Mucosa of rectum (tissue), 2 donors: ENCODE measurements around the gene HEG1.

Source experiments
- H3K27ac ChIP-seq, 2 donors: one replicate each; pipeline ENCODE4 v1.7.0; 2013; ENCODE audit warnings: inconsistent platforms in 2 of 2, low read depth in 2 of 2, low read length in 2 of 2
- H3K27me3 ChIP-seq, 2 donors: one replicate each; pipeline ENCODE4 v1.7.0; 2013; ENCODE audit warnings: low read length in 2 of 2; ENCODE audit not compliant: control insufficient read depth in 2 of 2, insufficient read depth in 2 of 2
- H3K36me3 ChIP-seq, 2 donors: one replicate each; pipeline ENCODE4 v1.7.0; 2013; ENCODE audit warnings: low read length in 2 of 2; ENCODE audit not compliant: control insufficient read depth in 2 of 2, insufficient read depth in 2 of 2
- H3K4me1 ChIP-seq, 2 donors: one replicate each; pipeline ENCODE4 v1.7.0; 2013; ENCODE audit warnings: low read length in 2 of 2, mild to moderate bottlenecking in 1 of 2; ENCODE audit not compliant: control insufficient read depth in 2 of 2, insufficient read depth in 2 of 2
- H3K4me3 ChIP-seq, 2 donors: one replicate each; pipeline ENCODE4 v1.7.0; 2013; ENCODE audit warnings: low read length in 2 of 2
- H3K9ac ChIP-seq, 2 donors: one replicate each; pipeline ENCODE4 v1.7.0; 2013; ENCODE audit warnings: low read length in 2 of 2, low read depth in 1 of 2, mild to moderate bottlenecking in 1 of 2
- H3K9me3 ChIP-seq, 2 donors: one replicate each; pipeline ENCODE4 v1.7.0; 2013; ENCODE audit warnings: low read length in 2 of 2; ENCODE audit not compliant: control insufficient read depth in 2 of 2
- donor health status: healthy.
- donor health status: Normal muscosa, but diverticular disease.

HEG1 gene

DNA sequence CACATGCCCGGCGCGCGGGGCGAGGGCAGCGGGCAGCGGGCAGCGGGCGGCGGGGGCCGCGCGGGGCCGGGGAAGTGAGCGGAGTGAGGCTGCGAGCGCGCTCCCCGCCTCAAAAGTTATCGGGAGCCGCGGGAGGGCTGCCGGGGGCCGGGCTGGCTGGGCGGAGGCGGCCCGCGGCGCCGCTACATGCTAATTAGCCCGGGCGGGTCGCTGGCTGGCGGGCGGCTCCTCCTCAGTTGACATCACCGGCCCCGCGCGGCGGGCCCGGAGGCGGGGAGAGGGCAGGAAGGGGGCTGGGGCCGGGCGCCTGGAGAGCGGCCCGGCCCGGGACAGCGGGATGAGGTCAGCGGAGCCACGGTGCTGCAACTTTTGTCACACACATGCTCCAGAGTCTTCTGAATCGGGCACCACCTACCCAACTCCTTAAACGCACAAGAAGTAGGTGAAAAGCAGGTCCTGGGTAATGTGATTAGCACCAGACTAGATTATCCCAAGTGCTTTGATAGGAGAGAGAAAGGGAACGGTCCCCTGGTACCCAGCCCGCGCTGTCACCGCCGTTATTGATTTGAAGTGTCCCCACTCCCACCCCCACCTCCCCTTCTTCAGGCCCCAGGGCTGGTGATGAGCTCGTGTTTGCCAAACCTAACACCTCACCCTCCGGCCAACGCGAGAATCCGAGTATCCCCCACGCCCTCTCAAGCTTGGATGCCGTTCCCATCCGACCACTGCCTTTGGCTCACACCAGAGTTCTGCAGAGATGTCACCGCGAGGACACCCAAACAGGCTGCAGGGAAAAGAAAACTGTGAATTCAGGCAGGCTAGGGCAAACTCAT lies at the start of gene HEG1:
Gene HEG1 (minus strand): TSS at position 85 of the 833 bp plus-strand sequence. CDS start 107 bp downstream, outside the sequence.
- Histone ChIP-seq H3K4me1 (peaks cover 15 to 18% of the 10 kb centered on the region in 2 donors), H3K36me3 (no peaks in the 10 kb centered on the region), H3K9me3 (no peaks in the 10 kb centered on the region), H3K4me3 (peak within 1 kb of the TSS; percentile 67 to 77), H3K27ac (peak within 1 kb of the TSS; percentile 64 to 71), H3K27me3 (no peaks in the 10 kb centered on the region), H3K9ac (peak within 1 kb of the TSS; percentile 61 to 72)

- Histone ChIP-seq H3K9ac (no peak overlapping the region), H3K4me3 (no peak overlapping the region), H3K9me3 (no peaks in the 10 kb centered on the region), H3K36me3 (no peaks in the 10 kb centered on the region), H3K27me3 (no peaks in the 10 kb centered on the region), H3K27ac (no peak overlapping the region), H3K4me1 (no peaks in the 10 kb centered on the region)
These were observed 49.3 kb upstream of the HEG1 start for GRCh38 chr3:125105116-125105515.

- Histone ChIP-seq H3K27ac (no peak overlapping the region), H3K36me3 (no peaks in the 10 kb centered on the region), H3K27me3 (no peaks in the 10 kb centered on the region), H3K4me3 (no peak overlapping the region), H3K9ac (no peak overlapping the region), H3K4me1 (no peaks in the 10 kb centered on the region), H3K9me3 (no peaks in the 10 kb centered on the region)
These were observed 48.8 kb upstream of the HEG1 start for GRCh38 chr3:125104639-125105038.

DNA sequence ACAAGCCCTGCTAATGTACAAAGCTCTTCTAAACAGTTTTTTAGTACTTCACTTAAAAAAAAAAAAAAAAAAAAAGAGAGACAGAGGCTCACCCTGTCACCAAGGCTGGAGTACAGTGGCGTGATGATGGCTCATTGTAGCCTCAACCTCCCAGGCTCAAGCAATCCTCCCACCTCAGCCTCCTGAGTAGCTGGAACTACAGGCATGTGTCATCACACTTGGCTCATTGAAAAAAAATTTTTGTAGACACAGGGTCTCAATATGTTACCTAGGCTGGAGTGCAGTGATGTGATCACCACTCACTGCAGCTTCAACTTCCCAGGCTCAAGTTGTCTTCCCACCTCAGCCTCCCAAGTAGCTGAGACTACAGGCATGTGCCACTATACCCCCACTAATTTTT lies 47.6 kb upstream of the HEG1 start:
- Histone ChIP-seq H3K27ac (no peak overlapping the region), H3K9me3 (no peaks in the 10 kb centered on the region), H3K36me3 (no peaks in the 10 kb centered on the region)

DNA sequence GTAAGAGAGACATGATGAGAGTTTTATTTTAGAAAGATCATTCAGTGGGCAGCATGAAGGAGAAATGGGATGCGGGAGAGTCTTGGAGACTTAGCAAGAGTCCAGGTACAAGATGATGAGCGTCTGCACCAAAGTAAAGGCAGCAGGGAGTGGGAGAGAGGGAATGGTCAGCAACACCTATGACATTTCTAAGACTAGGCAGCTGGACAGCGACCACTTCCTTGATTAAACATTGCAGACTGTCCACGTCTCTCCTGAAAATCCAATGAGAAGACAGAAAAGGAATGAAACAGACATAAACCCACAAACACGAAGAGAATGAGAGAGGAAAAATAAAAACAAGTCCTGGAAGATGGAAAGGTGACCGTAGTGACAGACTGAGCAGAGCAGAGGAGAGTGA lies 46.7 kb upstream of the HEG1 start:
- no peaks in the 10 kb centered on the region for H3K4me1 ChIP-seq
- no peak overlapping the region for H3K4me3 ChIP-seq
- H3K9ac ChIP-seq, result no peak overlapping the region
- H3K9me3 ChIP-seq, result no peaks in the 10 kb centered on the region
- H3K36me3 ChIP-seq, result no peaks in the 10 kb centered on the region
- H3K27ac ChIP-seq, result no peak overlapping the region
- H3K27me3 ChIP-seq, result no peaks in the 10 kb centered on the region

More for the DNA sequence above, 47.6 kb upstream of the HEG1 start:
- H3K27me3 ChIP-seq, result no peaks in the 10 kb centered on the region
- H3K4me1 ChIP-seq, result no peaks in the 10 kb centered on the region
- no peak overlapping the region for H3K9ac ChIP-seq
- H3K4me3 ChIP-seq, result no peak overlapping the region

DNA sequence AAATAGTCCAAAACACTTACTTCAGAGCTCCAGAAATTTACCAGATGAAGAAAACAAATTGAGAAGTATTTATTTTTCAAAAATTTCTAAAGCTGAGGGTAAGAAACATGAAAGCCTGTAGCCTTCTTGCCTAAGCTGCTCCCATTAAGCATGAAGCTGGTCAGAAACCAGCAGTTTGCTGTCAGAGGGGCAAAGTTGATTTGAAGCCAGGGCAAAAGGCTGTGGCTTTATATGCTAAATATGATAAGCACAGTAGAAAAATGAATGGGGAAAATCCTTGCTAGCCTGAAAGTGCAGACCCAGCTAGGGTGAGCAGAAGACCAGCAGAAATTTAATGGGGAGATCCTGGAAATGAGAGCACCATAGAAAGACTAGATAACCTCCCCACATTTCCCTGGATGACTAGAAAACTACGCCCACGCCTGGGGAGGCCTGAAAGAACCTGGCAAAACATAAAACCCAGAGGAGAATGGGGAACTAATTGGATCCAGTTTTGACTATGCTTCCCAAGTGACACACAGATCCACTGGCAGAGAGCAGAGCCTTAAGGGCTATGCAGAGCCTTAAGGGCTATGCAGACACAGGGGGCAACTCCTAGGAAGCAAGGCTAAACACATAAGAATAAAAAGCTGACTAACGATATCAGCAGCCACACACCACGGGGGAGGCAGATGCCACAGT lies 43.0 kb upstream of the HEG1 start:
- H3K36me3 ChIP-seq, result no peaks in the 10 kb centered on the region
- H3K27ac ChIP-seq, result no peak overlapping the region
- H3K9me3 ChIP-seq, result no peaks in the 10 kb centered on the region
- H3K4me3 ChIP-seq, result no peak overlapping the region
- no peaks in the 10 kb centered on the region for H3K27me3 ChIP-seq
- no peak overlapping the region for H3K9ac ChIP-seq
- H3K4me1 ChIP-seq, result no peaks in the 10 kb centered on the region

GRCh38 chr3:125090649-125091048 lies 34.9 kb upstream of the HEG1 start:
- Histone ChIP-seq H3K4me3 (no peak overlapping the region), H3K9me3 (no peaks in the 10 kb centered on the region), H3K27me3 (no peaks in the 10 kb centered on the region), H3K36me3 (peaks cover 0 to 2% of the 10 kb centered on the region in 2 donors), H3K4me1 (no peaks in the 10 kb centered on the region), H3K27ac (no peak overlapping the region), H3K9ac (no peak overlapping the region)

GRCh38 chr3:125087768-125088391 lies 32.1 kb upstream of the HEG1 start:
- no peak overlapping the region for H3K9ac ChIP-seq
- H3K9me3 ChIP-seq, result no peaks in the 10 kb centered on the region
- no peaks in the 10 kb centered on the region for H3K4me1 ChIP-seq
- peaks cover 0 to 2% of the 10 kb centered on the region in 2 donors for H3K36me3 ChIP-seq
- H3K27ac ChIP-seq, result no peak overlapping the region
- H3K4me3 ChIP-seq, result no peak overlapping the region
- no peaks in the 10 kb centered on the region for H3K27me3 ChIP-seq

DNA sequence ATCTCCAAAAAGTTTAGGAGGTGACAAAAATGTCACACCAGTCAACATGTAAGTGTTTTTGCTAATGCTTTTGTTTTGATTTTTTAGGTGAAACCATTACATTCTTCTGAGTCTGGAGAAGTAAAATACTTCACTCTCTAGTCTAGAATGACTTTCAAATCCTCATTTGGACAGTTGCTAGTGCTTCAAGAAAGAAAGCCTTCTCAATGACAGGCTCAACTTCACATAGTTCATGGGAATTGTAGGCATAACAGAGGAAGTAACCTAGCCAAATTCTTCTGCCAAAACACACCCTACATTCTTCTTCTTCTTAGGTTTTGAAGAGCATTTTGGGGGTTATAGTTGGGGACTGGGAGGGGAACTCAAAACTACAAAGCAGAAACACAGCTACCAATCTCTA lies 29.4 kb upstream of the HEG1 start:
- Histone ChIP-seq H3K4me3 (no peak overlapping the region), H3K36me3 (peaks cover 0 to 2% of the 10 kb centered on the region in 2 donors), H3K9me3 (no peaks in the 10 kb centered on the region), H3K9ac (no peak overlapping the region), H3K27me3 (no peaks in the 10 kb centered on the region), H3K27ac (no peak overlapping the region), H3K4me1 (no peaks in the 10 kb centered on the region)

DNA sequence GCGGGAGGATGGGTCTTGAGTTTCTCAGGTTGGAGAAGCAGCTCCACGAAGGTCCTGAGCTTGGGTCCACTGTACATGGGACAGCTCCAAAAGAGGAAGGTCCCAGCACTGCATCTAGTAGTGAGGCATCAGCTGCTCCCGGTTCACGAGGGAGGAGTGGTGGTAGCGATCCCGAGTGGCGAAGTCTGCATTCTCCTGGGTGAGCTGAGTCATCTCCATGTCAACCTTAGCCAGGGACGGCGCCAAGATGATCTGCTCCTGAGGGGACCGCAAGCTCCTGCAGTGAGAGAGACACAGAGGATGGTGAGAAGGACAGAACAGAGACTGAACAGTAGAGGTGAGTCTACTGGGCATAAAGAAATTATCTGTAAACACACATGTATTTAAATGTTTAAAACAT lies 28.0 kb upstream of the HEG1 start:
- Histone ChIP-seq H3K4me1 (no peaks in the 10 kb centered on the region), H3K9me3 (no peaks in the 10 kb centered on the region), H3K27ac (no peak overlapping the region), H3K27me3 (no peaks in the 10 kb centered on the region), H3K9ac (no peak overlapping the region), H3K36me3 (peaks cover 0 to 2% of the 10 kb centered on the region in 2 donors), H3K4me3 (no peak overlapping the region)
